GM23248 (cell line): ENCODE results near the gene CACHD1.

Experiments
- EZH2 ChIP-seq: fragments of 200-600 bp; sonication (generic); IDR thresholded peaks from 2 replicates; pipeline ENCODE4 v1.6.1; 2018; ENCODE audit warnings: antibody characterized with exemption, mild to moderate bottlenecking; ENCODE audit not compliant: insufficient read depth, poor library complexity, severe bottlenecking
- EZH2phosphoT487 ChIP-seq: fragments of 200-600 bp; sonication (generic); IDR thresholded peaks from 2 replicates; pipeline ENCODE4 v1.6.1; 2018; ENCODE audit warnings: antibody characterized with exemption, moderate library complexity, mild to moderate bottlenecking, low read depth; ENCODE audit not compliant: insufficient read depth

GRCh38 chr1:64561993-64562392 is 92.1 kb downstream of the CACHD1 start:
- TF ChIP-seq EZH2phosphoT487 = no peak
- no peak for TF ChIP-seq EZH2
